ENCODE data around the gene GABRB2.
"Not testable (repeated sequence)": the region's sequence is repeated elsewhere in the genome, so short reads cannot be mapped to it uniquely, and the experiment has no call there.

The GABRB2 gene

GRCh38 chr5:161306351-161306995 lies 240.1 kb downstream of the GABRB2 start:
- TF ChIP-seq CTCF (conservative IDR thresholded peaks at IDR 0.05) (no peak), ZFX (IDR thresholded peaks at IDR 0.05) (no peak)
- H3K27ac ChIP-seq = peak overlapping the region; percentile 27; the same call in 1 of the 2 replicates

DNA sequence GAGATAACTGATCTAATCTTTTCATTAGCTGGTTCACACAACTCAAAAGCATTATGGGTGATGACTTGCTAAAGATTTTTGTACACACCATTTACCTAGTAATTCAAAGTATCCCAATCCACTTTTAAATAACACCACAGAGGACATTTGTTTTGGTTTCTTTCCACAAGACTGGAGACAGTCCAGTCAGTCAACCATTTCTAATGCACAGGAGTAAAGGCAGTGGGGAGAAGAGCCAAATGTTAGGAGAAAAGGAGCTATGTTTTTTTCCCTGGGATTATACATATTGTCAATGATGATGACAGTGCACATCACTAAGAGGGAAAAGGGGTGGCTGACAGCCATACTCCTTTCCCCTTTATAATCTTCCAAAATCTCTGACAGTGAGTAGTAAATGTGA lies 240.9 kb downstream of the GABRB2 start:
- peak overlapping the region; percentile 27; the same call in 1 of the 2 replicates for H3K27ac ChIP-seq
- TF ChIP-seq ZFX (IDR thresholded peaks at IDR 0.05) (no peak), CTCF (conservative IDR thresholded peaks at IDR 0.05) (no peak)

GRCh38 chr5:161302559-161302958 lies 244.0 kb downstream of the GABRB2 start:
- TF ChIP-seq CTCF (conservative IDR thresholded peaks at IDR 0.05) (no peak), ZFX (IDR thresholded peaks at IDR 0.05) (no peak)
- H3K27ac ChIP-seq = no peak overlapping the region

- H3K27ac ChIP-seq = no peak overlapping the region
- TF ChIP-seq ZFX (IDR thresholded peaks at IDR 0.05) (no peak), CTCF (conservative IDR thresholded peaks at IDR 0.05) (no peak)
Observed at GRCh38 chr5:161301586-161301985, 244.9 kb downstream of the GABRB2 start.

- no peak for TF ChIP-seq CTCF (conservative IDR thresholded peaks at IDR 0.05)
- no peak for TF ChIP-seq ZFX (IDR thresholded peaks at IDR 0.05)
- H3K27ac ChIP-seq = no peak overlapping the region
Observed at GRCh38 chr5:161299053-161299452, 247.5 kb downstream of the GABRB2 start.

- not testable (repeated sequence) for H3K27ac ChIP-seq
Observed at GRCh38 chr5:161297388-161297787, 249.1 kb downstream of the GABRB2 start.

GRCh38 chr5:161295721-161296250 lies 250.7 kb downstream of the GABRB2 start:
- TF ChIP-seq ZFX (IDR thresholded peaks at IDR 0.05) = no peak
- TF ChIP-seq CTCF (conservative IDR thresholded peaks at IDR 0.05) = no peak
- H3K27ac ChIP-seq = no peak overlapping the region

GRCh38 chr5:161288071-161288470 lies 258.5 kb downstream of the GABRB2 start:
- TF ChIP-seq CTCF (conservative IDR thresholded peaks at IDR 0.05) (no peak), ZFX (IDR thresholded peaks at IDR 0.05) (no peak)
- no peak overlapping the region for H3K27ac ChIP-seq
